BJ (cell line): ENCODE measurements around the gene RIPK3. TPM values are rescaled to one million over a fixed set of nuclear protein-coding genes. Genes with fewer than 3 reads are reported as not detected.

Source experiments
- CTCF ChIA-PET: fragments of 350-600 bp; formaldehyde crosslinking; extraction: SDS; loops from one replicate; lab custom pipeline; 2021; ENCODE audit warnings: antibody characterized with exemption, inconsistent platforms; lab: Yijun Ruan, JAX
- POLR2A ChIA-PET: fragments of 300-600 bp; sonication (Branson Sonifier 250); formaldehyde crosslinking; extraction: SDS; loops from one replicate; lab custom pipeline; 2021; ENCODE audit warnings: antibody characterized with exemption; lab: Charles Lee
- DNase-seq: peaks from one replicate; pipeline ENCODE4 v3.0.0-alpha.2; 2011; ENCODE audit warnings: low read depth
- H3K27me3 ChIP-seq: 2 replicates; pipeline ENCODE4 v1.6.0; 2011; ENCODE audit warnings: low read length; ENCODE audit not compliant: control insufficient read depth, insufficient read depth
- H3K36me3 ChIP-seq: 2 replicates; pipeline ENCODE4 v1.5.1; 2011; ENCODE audit warnings: low read length; ENCODE audit not compliant: control insufficient read depth, insufficient read depth
- H3K4me3 ChIP-seq: 2 replicates; pipeline ENCODE4 v1.5.1; 2011; ENCODE audit warnings: low read depth, mild to moderate bottlenecking, control low read depth, low read length
- polyA plus RNA-seq: library from polyadenylated mRNA; depleted of rRNA; stranded (reverse); fragments of >200 nt; gene quantifications from 2 replicates; pipeline ENCODE4 v1.2.3, GENCODE V29; 2011
- TF ChIP-seq, protein P1 (sequence below): IDR thresholded peaks from 2 replicates; pipeline ENCODE4 v1.5.1; 2011; ENCODE audit warnings: low read depth, mild to moderate bottlenecking, control low read depth, inconsistent platforms, low read length, moderate library complexity; ENCODE audit not compliant: insufficient read depth

The RIPK3 gene
- polyA plus RNA-seq, 1 experiment: 4.4 TPM

DNA sequence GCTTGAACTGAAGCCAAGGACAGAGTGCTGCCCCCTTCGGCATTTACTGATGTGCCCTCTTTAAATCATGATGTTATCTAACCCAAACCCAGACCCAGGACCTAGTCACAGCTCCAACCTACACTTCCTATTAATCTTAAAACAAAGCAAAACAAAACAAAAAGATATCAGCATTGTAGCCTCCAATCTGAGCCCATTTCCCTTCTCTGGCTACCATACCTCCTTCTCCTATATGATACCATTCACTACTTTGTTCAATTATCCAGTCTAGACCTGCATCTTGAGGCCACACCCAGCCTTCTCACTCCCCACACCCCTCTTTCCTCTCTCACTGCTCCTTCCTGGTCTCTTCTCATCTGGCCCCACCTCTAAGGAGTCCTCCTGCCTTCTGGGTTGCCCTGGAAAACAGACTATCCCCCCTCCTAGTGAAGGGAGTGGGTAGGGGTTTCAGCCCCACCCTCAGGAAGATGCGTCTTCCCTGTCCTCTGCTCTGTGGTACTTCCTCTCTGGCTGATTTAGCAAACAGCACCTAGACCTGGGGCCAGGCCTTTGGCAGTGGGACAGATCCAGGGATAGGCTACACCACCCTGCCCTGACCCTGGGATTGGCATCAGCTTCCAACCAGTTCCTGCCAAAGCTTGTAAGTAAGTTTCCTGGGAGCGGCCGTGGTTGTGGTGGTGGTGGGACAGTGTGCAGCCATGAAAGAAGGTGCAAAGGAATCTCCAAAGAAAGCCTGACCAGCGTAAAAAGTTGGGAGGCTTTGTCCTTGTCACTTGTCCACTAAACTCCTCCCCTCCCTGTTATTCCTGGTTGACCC, 25.2 kb downstream of the RIPK3 start:
- H3K36me3 ChIP-seq: no peaks in the 10 kb centered on the region
- TF ChIP-seq, protein P1, sequence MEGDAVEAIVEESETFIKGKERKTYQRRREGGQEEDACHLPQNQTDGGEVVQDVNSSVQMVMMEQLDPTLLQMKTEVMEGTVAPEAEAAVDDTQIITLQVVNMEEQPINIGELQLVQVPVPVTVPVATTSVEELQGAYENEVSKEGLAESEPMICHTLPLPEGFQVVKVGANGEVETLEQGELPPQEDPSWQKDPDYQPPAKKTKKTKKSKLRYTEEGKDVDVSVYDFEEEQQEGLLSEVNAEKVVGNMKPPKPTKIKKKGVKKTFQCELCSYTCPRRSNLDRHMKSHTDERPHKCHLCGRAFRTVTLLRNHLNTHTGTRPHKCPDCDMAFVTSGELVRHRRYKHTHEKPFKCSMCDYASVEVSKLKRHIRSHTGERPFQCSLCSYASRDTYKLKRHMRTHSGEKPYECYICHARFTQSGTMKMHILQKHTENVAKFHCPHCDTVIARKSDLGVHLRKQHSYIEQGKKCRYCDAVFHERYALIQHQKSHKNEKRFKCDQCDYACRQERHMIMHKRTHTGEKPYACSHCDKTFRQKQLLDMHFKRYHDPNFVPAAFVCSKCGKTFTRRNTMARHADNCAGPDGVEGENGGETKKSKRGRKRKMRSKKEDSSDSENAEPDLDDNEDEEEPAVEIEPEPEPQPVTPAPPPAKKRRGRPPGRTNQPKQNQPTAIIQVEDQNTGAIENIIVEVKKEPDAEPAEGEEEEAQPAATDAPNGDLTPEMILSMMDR: no peak
- ChIA-PET POLR2A (no interaction called here), CTCF (interaction anchor here (1.0 to 8.0 kb wide), 4 partner anchors 8 to 72 kb away, joined by 3 to 44 read pairs (median 5); partner anchors contain the start of gene TINF2)
- no peaks in the 10 kb centered on the region; the same call in 1 of the 2 replicates for H3K27me3 ChIP-seq
- no peak overlapping the region for H3K4me3 ChIP-seq
- DNase-seq: no peak

DNA sequence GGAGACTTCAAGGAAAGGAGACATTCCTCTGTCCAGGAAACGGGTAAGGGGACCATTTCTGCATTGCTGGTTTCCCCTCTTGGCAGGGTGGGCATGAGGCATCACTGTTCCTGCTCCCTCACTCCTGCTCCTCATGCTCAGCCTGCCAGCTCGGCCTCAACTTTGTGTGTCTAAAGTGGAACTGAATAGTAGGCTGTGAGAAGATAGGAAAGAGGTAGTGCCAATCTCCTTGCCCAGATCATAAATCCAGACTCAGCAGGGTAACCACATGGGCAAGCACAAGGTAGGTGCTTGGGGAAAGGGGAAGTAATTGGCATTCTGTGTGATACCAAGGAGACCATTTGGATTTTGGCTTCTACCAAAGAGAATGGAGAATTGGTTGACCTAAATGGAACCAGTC, 25.9 kb downstream of the RIPK3 start:
- ChIA-PET POLR2A (no interaction called here), CTCF (interaction anchor here (0.8 to 8.0 kb wide), 6 partner anchors 9 to 71 kb away, joined by 3 to 44 read pairs (median 4); partner anchors contain the start of gene TINF2)
- no peaks in the 10 kb centered on the region for H3K27me3 ChIP-seq
- DNase-seq: no peak
- TF ChIP-seq, protein P1: no peak
- H3K36me3 ChIP-seq: no peaks in the 10 kb centered on the region
- no peak overlapping the region for H3K4me3 ChIP-seq

DNA sequence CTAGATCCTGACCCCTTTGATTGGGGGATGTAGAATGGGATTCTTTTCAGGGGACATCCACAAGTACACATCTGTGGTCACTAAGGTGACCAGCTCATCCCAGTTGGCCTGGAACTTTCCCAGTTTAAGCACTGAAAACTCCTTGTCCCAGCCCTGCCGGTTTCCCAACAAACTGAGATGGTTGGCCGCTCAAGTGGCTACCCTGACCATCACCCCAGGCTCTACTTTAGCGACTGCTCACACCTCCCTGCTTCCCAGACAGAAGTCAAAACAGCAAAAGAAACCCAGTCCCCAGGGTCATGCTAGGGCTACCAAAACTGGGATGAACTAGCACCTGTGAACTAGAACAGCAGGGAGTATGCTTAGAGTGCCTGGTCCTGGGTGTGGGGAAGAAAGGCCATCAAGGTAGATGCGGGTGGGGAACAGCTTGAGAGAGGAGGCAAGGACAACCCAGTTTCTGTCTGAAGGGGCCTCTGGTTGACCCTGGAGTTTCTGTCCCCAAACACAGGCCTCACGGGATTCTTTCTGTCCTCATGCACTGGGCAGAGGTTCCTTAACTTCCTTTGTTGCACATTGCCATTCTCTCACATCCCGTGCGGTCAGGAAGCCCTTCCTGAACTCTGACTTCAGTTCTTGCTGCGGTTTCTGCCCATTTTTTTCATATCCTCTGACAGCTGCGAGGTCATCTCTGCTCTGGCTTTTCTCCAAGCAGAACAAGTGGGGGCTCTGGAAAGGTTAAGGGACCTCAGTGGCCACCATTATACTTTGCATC, 26.9 kb downstream of the RIPK3 start:
- no peak overlapping the region for H3K4me3 ChIP-seq
- DNase-seq: no peak
- ChIA-PET POLR2A (no interaction called here), CTCF (interaction anchor here (0.8 to 8.0 kb wide), 8 partner anchors 10 to 121 kb away, joined by 3 to 107 read pairs (median 5); partner anchors contain the start of genes DHRS1, NOP9 and TINF2)
- peaks cover 1% of the 10 kb centered on the region; the same call in 1 of the 2 replicates for H3K36me3 ChIP-seq
- TF ChIP-seq, protein P1: no peak
- no peaks in the 10 kb centered on the region for H3K27me3 ChIP-seq

DNA sequence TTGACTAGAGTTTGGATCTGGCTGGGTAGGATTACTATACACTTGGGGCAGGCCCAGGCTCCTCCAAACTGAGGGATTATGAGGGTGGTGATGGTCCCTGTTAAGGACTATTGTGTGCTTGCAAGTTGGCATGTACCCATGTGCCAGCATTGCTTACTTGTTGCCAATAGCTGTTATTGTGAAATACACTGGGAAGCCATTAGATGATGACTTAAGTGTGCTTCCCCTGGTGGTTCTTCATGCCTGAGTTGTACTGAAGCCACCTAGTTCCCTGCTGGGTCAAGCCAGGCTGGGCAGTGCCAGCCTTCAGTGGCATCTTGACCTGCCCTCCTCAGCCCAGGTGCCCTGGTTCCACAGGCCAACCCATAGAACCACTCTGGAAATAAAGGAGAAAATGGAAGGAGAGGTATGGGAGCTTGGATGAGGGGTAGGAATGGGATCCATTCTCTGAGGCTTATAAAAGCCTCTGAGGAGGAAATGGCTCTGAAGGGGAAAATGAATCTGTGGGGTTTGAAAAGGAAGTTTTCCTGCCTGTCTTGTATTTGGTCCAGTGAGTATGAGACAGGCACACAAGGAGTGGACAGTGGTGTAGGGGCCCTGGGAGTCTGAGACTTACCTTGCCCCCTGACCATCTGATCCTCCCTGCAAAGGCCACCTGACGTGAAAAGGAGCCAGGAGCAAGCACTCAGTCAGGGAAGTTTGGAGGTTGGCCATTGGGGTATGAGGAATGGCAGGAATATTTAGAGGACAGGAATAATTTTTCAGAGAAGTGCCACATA, 27.8 kb downstream of the RIPK3 start:
- DNase-seq: no peak
- no peaks in the 10 kb centered on the region for H3K27me3 ChIP-seq
- POLR2A ChIA-PET: interaction anchor here (1.0 kb wide), 1 partner anchor 70 kb away, joined by 3 read pairs; the partner anchor contains the start of gene TINF2
- H3K36me3 ChIP-seq: peaks cover 1% of the 10 kb centered on the region; the same call in 1 of the 2 replicates
- CTCF ChIA-PET: interaction anchor here (0.8 to 8.0 kb wide), 7 partner anchors 11 to 130 kb away, joined by 4 to 107 read pairs (median 44); partner anchors contain the start of genes DHRS1, NOP9 and TINF2
- H3K4me3 ChIP-seq: no peak overlapping the region
- TF ChIP-seq, protein P1: no peak
